Measurements from ENCODE around the gene PUS3. TPM values are rescaled to one million over a fixed set of nuclear protein-coding genes. Genes with fewer than 3 reads are reported as not detected.
"Not testable (repeated sequence)": the region's sequence is repeated elsewhere in the genome, so short reads cannot be mapped to it uniquely, and the experiment has no call there.

Gene PUS3
- total RNA-seq, 2 experiments from 2014 or later, result 20.1 to 22.9 TPM

- CTCF ChIA-PET, result interaction anchor here (1.1 to 2.3 kb wide), 2 partner anchors 13 to 152 kb away, joined by 4 to 6 read pairs; partner anchors contain the start of gene HYLS1
- peaks cover 8% of the 10 kb centered on the region for H3K9me3 Mint-ChIP-seq
Observed at GRCh38 chr11:125874556-125875124, 28.4 kb downstream of the PUS3 start.

GRCh38 chr11:125873881-125874555, 29.0 kb downstream of the PUS3 start:
- Mint-ChIP-seq H3K4me3 (no peak overlapping the region), H3K27me3 (peaks cover 2% of the 10 kb centered on the region), H3K9me3 (peaks cover 8% of the 10 kb centered on the region), H3K27ac (no peak overlapping the region), H3K4me1 (ENCODE audit: low read depth) (no peaks in the 10 kb centered on the region), H3K36me3 (no peaks in the 10 kb centered on the region)
- DNase-seq, result no peak
- CTCF ChIA-PET, result interaction anchor here (2.3 kb wide), 1 partner anchor 14 kb away, joined by 6 read pairs; the partner anchor contains the start of gene HYLS1
- POLR2A ChIA-PET, result no interaction called here
- intact Hi-C loops (cut with micrococcal nuclease), result loop anchor here (2.0 to 5.0 kb wide), 2 partner anchors 247 to 442 kb away; no protein-coding TSS in a partner anchor

More at GRCh38 chr11:125874556-125875124, 28.4 kb downstream of the PUS3 start:
- Mint-ChIP-seq H3K36me3 (no peaks in the 10 kb centered on the region), H3K27ac (no peak overlapping the region), H3K27me3 (peaks cover 2% of the 10 kb centered on the region), H3K4me1 (ENCODE audit: low read depth) (no peaks in the 10 kb centered on the region), H3K4me3 (no peak overlapping the region)
- intact Hi-C loops (cut with micrococcal nuclease), result loop anchor here (2.0 to 5.0 kb wide), 2 partner anchors 248 to 442 kb away; no protein-coding TSS in a partner anchor
- DNase-seq, result peak; percentile 51
- POLR2A ChIA-PET, result no interaction called here

- Mint-ChIP-seq H3K4me3 (no peak overlapping the region), H3K27ac (no peak overlapping the region), H3K4me1 (ENCODE audit: low read depth) (no peaks in the 10 kb centered on the region), H3K36me3 (no peaks in the 10 kb centered on the region), H3K9me3 (peaks cover 8% of the 10 kb centered on the region), H3K27me3 (peaks cover 2% of the 10 kb centered on the region)
- ChIA-PET POLR2A (no interaction called here), CTCF (no interaction called here)
- DNase-seq, result no peak
- intact Hi-C loops (cut with micrococcal nuclease), result loop anchor here (5.0 kb wide), 1 partner anchor 440 kb away; no protein-coding TSS in a partner anchor
Observed at GRCh38 chr11:125872138-125872491, 30.9 kb downstream of the PUS3 start.

- Mint-ChIP-seq H3K27ac (no peak overlapping the region), H3K4me3 (no peak overlapping the region), H3K4me1 (ENCODE audit: low read depth) (no peaks in the 10 kb centered on the region), H3K9me3 (peaks cover 8% of the 10 kb centered on the region), H3K36me3 (no peaks in the 10 kb centered on the region), H3K27me3 (peaks cover 2% of the 10 kb centered on the region)
- intact Hi-C loops (cut with micrococcal nuclease), result loop anchor here (5.0 kb wide), 1 partner anchor 439 kb away; no protein-coding TSS in a partner anchor
- ChIA-PET POLR2A (no interaction called here), CTCF (interaction anchor here (0.7 to 1.1 kb wide), 2 partner anchors 148 to 666 kb away, joined by 3 to 4 read pairs; no protein-coding TSS in a partner anchor)
- DNase-seq, result peak; percentile 40
Observed at GRCh38 chr11:125871391-125872137, 31.4 kb downstream of the PUS3 start.

- no peaks in the 10 kb centered on the region for H3K4me1 Mint-ChIP-seq (ENCODE audit: low read depth)
- intact Hi-C loops (cut with micrococcal nuclease), result no loop called here
Observed at GRCh38 chr11:125869521-125869920, 33.5 kb downstream of the PUS3 start.

GRCh38 chr11:125865354-125865753, 37.7 kb downstream of the PUS3 start:
- H3K27me3 Mint-ChIP-seq; intact Hi-C loops (cut with micrococcal nuclease); H3K36me3 Mint-ChIP-seq; POLR2A ChIA-PET; H3K4me3 Mint-ChIP-seq; H3K9me3 Mint-ChIP-seq; DNase-seq; CTCF ChIA-PET; H3K27ac Mint-ChIP-seq; H3K4me1 Mint-ChIP-seq (ENCODE audit: low read depth): not testable (repeated sequence)

More at GRCh38 chr11:125869521-125869920, 33.5 kb downstream of the PUS3 start:
- ChIA-PET POLR2A (no interaction called here), CTCF (no interaction called here)
- Mint-ChIP-seq H3K4me3 (no peak overlapping the region), H3K27me3 (peaks cover 2% of the 10 kb centered on the region), H3K9me3 (peaks cover 11% of the 10 kb centered on the region), H3K27ac (no peak overlapping the region), H3K36me3 (no peaks in the 10 kb centered on the region)
- DNase-seq, result no peak

GRCh38 chr11:125862786-125863185, 40.2 kb downstream of the PUS3 start:
- H3K27me3 Mint-ChIP-seq; H3K4me3 Mint-ChIP-seq; CTCF ChIA-PET; intact Hi-C loops (cut with micrococcal nuclease); H3K36me3 Mint-ChIP-seq; H3K27ac Mint-ChIP-seq; H3K4me1 Mint-ChIP-seq (ENCODE audit: low read depth); DNase-seq; POLR2A ChIA-PET: not testable (repeated sequence)
- peaks cover 16% of the 10 kb centered on the region for H3K9me3 Mint-ChIP-seq

GRCh38 chr11:125857670-125858069, 45.3 kb downstream of the PUS3 start:
- H3K27ac Mint-ChIP-seq; H3K4me3 Mint-ChIP-seq; H3K36me3 Mint-ChIP-seq; CTCF ChIA-PET; intact Hi-C loops (cut with micrococcal nuclease); POLR2A ChIA-PET; H3K4me1 Mint-ChIP-seq (ENCODE audit: low read depth); DNase-seq: not testable (repeated sequence)
- peaks cover 14% of the 10 kb centered on the region for H3K9me3 Mint-ChIP-seq
- H3K27me3 Mint-ChIP-seq, result peaks cover 16% of the 10 kb centered on the region

GRCh38 chr11:125846188-125846587, 56.8 kb downstream of the PUS3 start:
- ChIA-PET CTCF (no interaction called here), POLR2A (no interaction called here)
- Mint-ChIP-seq H3K36me3 (no peaks in the 10 kb centered on the region), H3K27me3 (peaks cover 13% of the 10 kb centered on the region), H3K4me1 (ENCODE audit: low read depth) (no peaks in the 10 kb centered on the region), H3K27ac (no peak overlapping the region), H3K4me3 (no peak overlapping the region), H3K9me3 (peaks cover 30% of the 10 kb centered on the region)
- intact Hi-C loops (cut with micrococcal nuclease), result no loop called here
- no peak for DNase-seq

Other genes starting within 250 kb of the PUS3 start
- gene ACRV1, start 222.4 kb downstream of the PUS3 start, total RNA-seq, result not detected
- gene PATE1, start 156.9 kb downstream of the PUS3 start, total RNA-seq, result not detected
- gene PATE2, start 124.4 kb downstream of the PUS3 start, total RNA-seq, result not detected
- not detected for gene PATE3, start 115.1 kb downstream of the PUS3 start, total RNA-seq
- gene PATE4, start 69.9 kb downstream of the PUS3 start, total RNA-seq, result not detected
- 1 to 10 TPM; 8.2 to 8.3 TPM for gene HYLS1, start 15.5 kb downstream of the PUS3 start, total RNA-seq
- not detected for gene DDX25, start 1.3 kb upstream of the PUS3 start, total RNA-seq
- not detected for gene VSIG10L2, start 42.8 kb upstream of the PUS3 start, total RNA-seq
- gene CDON, start 159.7 kb upstream of the PUS3 start, total RNA-seq, result 1 to 10 TPM; 2.5 to 2.7 TPM